ENCODE results near the gene RPL27. TPM values are rescaled to one million over a fixed set of nuclear protein-coding genes. Genes with fewer than 3 reads are reported as not detected.

Gene RPL27
- total and polyA plus RNA-seq, 4 donors: 723 to 6,939 (median 1,883) TPM

- 0 to 1% methylated on average over 73 to 80 of the region's 80 CpGs for WGBS, 2 donors
- H3K4me3 ChIP-seq (ENCODE audit: low read length in 2 of 2): peak within 1 kb of the TSS; percentile 61 to 83
- peak within 1 kb of the TSS in 1 of 2 donors; percentile 66 for H3K27ac ChIP-seq (ENCODE audit: low read depth in 1 of 2, low read length in 2 of 2)
- H3K4me1 ChIP-seq (ENCODE audit: control insufficient read depth in 1 of 2, insufficient read depth in 2 of 2, low read length in 2 of 2): no peaks in the 10 kb centered on the region
- H3K27me3 ChIP-seq (ENCODE audit: control insufficient read depth in 1 of 2, insufficient read depth in 2 of 2, low read length in 1 of 2): no peaks in the 10 kb centered on the region
- ATAC-seq (ENCODE audit: low FRiP score): peak; percentile 87
- intact Hi-C loops (cut with DNase I): loop anchor here (2.0 to 5.0 kb wide), 3 partner anchors 149 to 190 kb away; partner anchors contain the start of genes NBR1 (in 2 of the 2) and TMEM106A (in 1 of the 2)
- DNase-seq: peak; percentile 88 to 94
- no peaks in the 10 kb centered on the region for H3K9me3 ChIP-seq (ENCODE audit: control insufficient read depth, low read length)
- peaks cover 0 to 3% of the 10 kb centered on the region in 2 donors for H3K36me3 ChIP-seq (ENCODE audit: control insufficient read depth in 1 of 2, insufficient read depth in 2 of 2, low read length in 1 of 2)
These were observed 23.7 kb downstream of the RPL27 start, which contains the start of gene VAT1 for GRCh38 chr17:43021741-43022512. Gene VAT1 (minus strand): TSS chr17:43022385. CDS start chr17:43022322, 63 bp downstream.

- WGBS, 2 donors: 0 to 1% methylated on average over 52 to 61 of the region's 61 CpGs
- DNase-seq: peak; percentile 94 to 96
- H3K4me3 ChIP-seq (ENCODE audit: low read length in 2 of 2): peak within 1 kb of the TSS; percentile 49 to 76
- no peaks in the 10 kb centered on the region for H3K36me3 ChIP-seq (ENCODE audit: control insufficient read depth in 1 of 2, insufficient read depth in 2 of 2, low read length in 1 of 2)
- peak within 1 kb of the TSS in 1 of 2 donors; percentile 61 for H3K27ac ChIP-seq (ENCODE audit: low read depth in 1 of 2, low read length in 2 of 2)
- peak; percentile 82 for ATAC-seq (ENCODE audit: low FRiP score)
- no peaks in the 10 kb centered on the region for H3K4me1 ChIP-seq (ENCODE audit: control insufficient read depth in 1 of 2, insufficient read depth in 2 of 2, low read length in 2 of 2)
- intact Hi-C loops (cut with DNase I): loop anchor here (2.0 to 5.0 kb wide), 6 partner anchors 63 to 188 kb away; partner anchors contain the start of genes BRCA1 (in 2 of the 2), NBR1 (in 1 of the 2) and TMEM106A (in 1 of the 2)
- no peaks in the 10 kb centered on the region for H3K27me3 ChIP-seq (ENCODE audit: control insufficient read depth in 1 of 2, insufficient read depth in 2 of 2, low read length in 1 of 2)
- H3K9me3 ChIP-seq (ENCODE audit: control insufficient read depth, low read length): no peaks in the 10 kb centered on the region
These were observed 26.4 kb downstream of the RPL27 start, which contains the start of gene RND2 for GRCh38 chr17:43024407-43025289. Gene RND2 (plus strand): TSS chr17:43025231. CDS start chr17:43025348, 117 bp downstream.

DNA sequence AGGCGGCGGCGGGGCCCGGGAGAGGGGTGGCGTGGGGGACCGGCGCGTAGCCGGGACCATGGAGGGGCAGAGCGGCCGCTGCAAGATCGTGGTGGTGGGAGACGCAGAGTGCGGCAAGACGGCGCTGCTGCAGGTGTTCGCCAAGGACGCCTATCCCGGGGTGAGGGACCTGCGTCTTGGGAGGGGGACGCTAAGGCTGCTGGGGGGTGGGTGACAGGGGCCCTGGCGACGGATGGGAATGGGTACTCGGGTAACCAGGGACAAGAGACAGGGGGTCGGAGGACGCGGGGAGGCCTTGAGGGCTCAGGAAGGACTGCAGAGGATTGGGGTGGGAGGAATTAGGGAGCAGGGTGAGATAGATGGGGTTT lies 27.1 kb downstream of the RPL27 start:
- Histone ChIP-seq H3K9me3 (ENCODE audit: control insufficient read depth, low read length) (no peaks in the 10 kb centered on the region), H3K27ac (ENCODE audit: low read depth in 1 of 2, low read length in 2 of 2) (peak overlapping the region in 1 of 2 donors; percentile 21), H3K36me3 (ENCODE audit: control insufficient read depth in 1 of 2, insufficient read depth in 2 of 2, low read length in 1 of 2) (no peaks in the 10 kb centered on the region), H3K27me3 (ENCODE audit: control insufficient read depth in 1 of 2, insufficient read depth in 2 of 2, low read length in 1 of 2) (no peaks in the 10 kb centered on the region), H3K4me3 (ENCODE audit: low read length in 2 of 2) (peak overlapping the region; percentile 49 to 76), H3K4me1 (ENCODE audit: control insufficient read depth in 1 of 2, insufficient read depth in 2 of 2, low read length in 2 of 2) (no peaks in the 10 kb centered on the region)
- DNase-seq: peak in 1 of 2 donors; percentile 58
- 1 to 3% methylated on average over 25 to 27 of the region's 27 CpGs for WGBS, 2 donors
- no peak for ATAC-seq (ENCODE audit: low FRiP score)
- intact Hi-C loops (cut with DNase I): loop anchor here (2.0 to 5.0 kb wide), 4 partner anchors 62 to 102 kb away; partner anchors contain the start of gene BRCA1 (in 2 of the 2)

GRCh38 chr17:43025766-43026537 lies 27.7 kb downstream of the RPL27 start:
- DNase-seq (peak in 1 of 2 donors; percentile 42), ATAC-seq (ENCODE audit: low FRiP score) (no peak)
- Histone ChIP-seq H3K4me3 (ENCODE audit: low read length in 2 of 2) (no peak overlapping the region), H3K4me1 (ENCODE audit: control insufficient read depth in 1 of 2, insufficient read depth in 2 of 2, low read length in 2 of 2) (no peaks in the 10 kb centered on the region), H3K9me3 (ENCODE audit: control insufficient read depth, low read length) (no peaks in the 10 kb centered on the region), H3K27me3 (ENCODE audit: control insufficient read depth in 1 of 2, insufficient read depth in 2 of 2, low read length in 1 of 2) (no peaks in the 10 kb centered on the region), H3K27ac (ENCODE audit: low read depth in 1 of 2, low read length in 2 of 2) (no peak overlapping the region), H3K36me3 (ENCODE audit: control insufficient read depth in 1 of 2, insufficient read depth in 2 of 2, low read length in 1 of 2) (no peaks in the 10 kb centered on the region)
- 53 to 55% methylated on average over 14 to 16 of the region's 16 CpGs for WGBS, 2 donors
- intact Hi-C loops (cut with DNase I): loop anchor here (2.0 to 5.0 kb wide), 4 partner anchors 61 to 101 kb away; partner anchors contain the start of gene BRCA1 (in 2 of the 2)

- Histone ChIP-seq H3K36me3 (ENCODE audit: control insufficient read depth in 1 of 2, insufficient read depth in 2 of 2, low read length in 1 of 2) (no peaks in the 10 kb centered on the region), H3K9me3 (ENCODE audit: control insufficient read depth, low read length) (no peaks in the 10 kb centered on the region), H3K4me3 (ENCODE audit: low read length in 2 of 2) (no peak overlapping the region), H3K27me3 (ENCODE audit: control insufficient read depth in 1 of 2, insufficient read depth in 2 of 2, low read length in 1 of 2) (no peaks in the 10 kb centered on the region), H3K4me1 (ENCODE audit: control insufficient read depth in 1 of 2, insufficient read depth in 2 of 2, low read length in 2 of 2) (no peaks in the 10 kb centered on the region), H3K27ac (ENCODE audit: low read depth in 1 of 2, low read length in 2 of 2) (no peak overlapping the region)
- WGBS, 2 donors: 72 to 74% methylated on average over 5 of the region's 5 CpGs
- intact Hi-C loops (cut with DNase I): loop anchor here (5.0 kb wide), 3 partner anchors 61 to 101 kb away; partner anchors contain the start of gene BRCA1 (in 1 of the 2)
- ATAC-seq (ENCODE audit: low FRiP score): no peak
- no peak for DNase-seq
These were observed 28.4 kb downstream of the RPL27 start for GRCh38 chr17:43026595-43026994.

DNA sequence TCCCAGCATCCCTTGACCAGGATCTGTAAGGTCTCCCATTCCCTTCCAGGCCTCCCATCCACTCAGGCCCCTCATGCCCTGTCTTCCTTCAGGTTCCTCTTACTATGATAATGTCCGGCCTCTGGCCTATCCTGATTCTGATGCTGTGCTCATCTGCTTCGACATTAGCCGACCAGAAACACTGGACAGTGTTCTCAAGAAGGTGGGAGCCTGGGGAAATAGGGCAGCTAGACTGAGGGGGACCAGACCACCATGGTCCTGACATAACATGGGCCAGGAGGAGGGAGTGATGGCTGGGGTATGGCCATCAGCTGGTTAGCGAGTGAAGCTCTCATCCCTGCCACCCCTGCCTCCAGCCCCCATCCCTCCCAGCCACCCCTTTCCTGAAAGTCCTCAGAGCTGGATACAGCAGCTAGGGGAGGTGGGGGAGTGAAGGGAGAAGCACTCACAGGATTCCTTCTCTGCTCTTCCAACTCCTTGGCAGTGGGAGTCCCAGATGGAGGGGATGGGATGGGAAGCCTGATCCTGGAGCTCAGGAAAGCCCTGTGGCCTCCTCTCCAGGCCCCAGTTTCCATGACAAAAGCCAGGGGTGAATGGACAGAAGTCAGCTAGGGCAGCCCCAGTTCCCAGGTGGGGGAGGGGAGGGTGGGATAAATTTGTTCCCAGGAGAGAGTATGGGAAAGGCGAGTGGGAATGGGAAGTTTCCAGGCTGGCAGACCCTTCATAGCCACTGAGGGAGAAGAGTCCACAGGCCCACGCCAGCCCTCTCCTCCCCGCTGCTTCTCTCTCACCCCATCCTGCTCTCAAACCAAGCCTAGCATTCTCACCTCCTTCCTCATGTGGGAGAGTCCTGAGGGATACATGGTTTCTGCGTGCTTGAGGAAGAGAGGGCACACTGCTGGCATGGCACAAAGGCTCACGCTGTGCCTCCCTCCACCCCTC lies 29.1 kb downstream of the RPL27 start:
- no peaks in the 10 kb centered on the region for H3K36me3 ChIP-seq (ENCODE audit: control insufficient read depth in 1 of 2, insufficient read depth in 2 of 2, low read length in 1 of 2)
- H3K4me1 ChIP-seq (ENCODE audit: control insufficient read depth in 1 of 2, insufficient read depth in 2 of 2, low read length in 2 of 2): no peaks in the 10 kb centered on the region
- H3K9me3 ChIP-seq (ENCODE audit: control insufficient read depth, low read length): no peaks in the 10 kb centered on the region
- H3K27ac ChIP-seq (ENCODE audit: low read depth in 1 of 2, low read length in 2 of 2): no peak overlapping the region
- H3K27me3 ChIP-seq (ENCODE audit: control insufficient read depth in 1 of 2, insufficient read depth in 2 of 2, low read length in 1 of 2): no peaks in the 10 kb centered on the region
- intact Hi-C loops (cut with DNase I): loop anchor here (5.0 kb wide), 3 partner anchors 60 to 100 kb away; partner anchors contain the start of gene BRCA1 (in 1 of the 2)
- H3K4me3 ChIP-seq (ENCODE audit: low read length in 2 of 2): no peak overlapping the region
- WGBS, 2 donors: 82 to 83% methylated on average over 9 of the region's 9 CpGs
- ATAC-seq (ENCODE audit: low FRiP score) (no peak), DNase-seq (peak in 1 of 2 donors; percentile 21)

GRCh38 chr17:43028221-43028861 lies 30.1 kb downstream of the RPL27 start:
- Histone ChIP-seq H3K9me3 (ENCODE audit: control insufficient read depth, low read length) (no peaks in the 10 kb centered on the region), H3K27me3 (ENCODE audit: control insufficient read depth in 1 of 2, insufficient read depth in 2 of 2, low read length in 1 of 2) (no peaks in the 10 kb centered on the region), H3K36me3 (ENCODE audit: control insufficient read depth in 1 of 2, insufficient read depth in 2 of 2, low read length in 1 of 2) (no peaks in the 10 kb centered on the region), H3K27ac (ENCODE audit: low read depth in 1 of 2, low read length in 2 of 2) (no peak overlapping the region), H3K4me1 (ENCODE audit: control insufficient read depth in 1 of 2, insufficient read depth in 2 of 2, low read length in 2 of 2) (no peaks in the 10 kb centered on the region), H3K4me3 (ENCODE audit: low read length in 2 of 2) (no peak overlapping the region)
- no peak for DNase-seq
- intact Hi-C loops (cut with DNase I): loop anchor here (5.0 kb wide), 3 partner anchors 59 to 99 kb away; partner anchors contain the start of gene BRCA1 (in 1 of the 2)
- 86 to 87% methylated on average over 17 of the region's 17 CpGs for WGBS, 2 donors
- ATAC-seq (ENCODE audit: low FRiP score): no peak

Data from aorta (tissue), 5 donors.